Tibial nerve (tissue), 4 donors: Measurements from ENCODE around the gene RGS6.

ENCODE experiments used
- EP300 ChIP-seq, 2 donors: sonication (generic); formaldehyde crosslinking; IDR thresholded peaks; one replicate each; pipeline ENCODE4 v1.6.1; 2017; ENCODE audit warnings: antibody characterized with exemption in 2 of 2, mild to moderate bottlenecking in 1 of 2
- POLR2A ChIP-seq, 2 donors: fragments of 450-650 bp; IDR thresholded peaks; one replicate each; pipeline ENCODE4 v1.6.1; 2017; ENCODE audit warnings: antibody characterized with exemption in 2 of 2, mild to moderate bottlenecking in 2 of 2, moderate library complexity in 2 of 2
- TF ChIP-seq, protein P1 (sequence below), 5 experiments: fragments of 200-600 bp in 3 of 5; fragments of 450-650 bp in 2 of 5; sonication (generic) in 3 of 5; IDR thresholded peaks; one replicate each; pipeline ENCODE4 v1.5.1; 2016 to 2019; ENCODE audit warnings: antibody characterized with exemption in 5 of 5, mild to moderate bottlenecking in 3 of 5, moderate library complexity in 2 of 5

DNA sequence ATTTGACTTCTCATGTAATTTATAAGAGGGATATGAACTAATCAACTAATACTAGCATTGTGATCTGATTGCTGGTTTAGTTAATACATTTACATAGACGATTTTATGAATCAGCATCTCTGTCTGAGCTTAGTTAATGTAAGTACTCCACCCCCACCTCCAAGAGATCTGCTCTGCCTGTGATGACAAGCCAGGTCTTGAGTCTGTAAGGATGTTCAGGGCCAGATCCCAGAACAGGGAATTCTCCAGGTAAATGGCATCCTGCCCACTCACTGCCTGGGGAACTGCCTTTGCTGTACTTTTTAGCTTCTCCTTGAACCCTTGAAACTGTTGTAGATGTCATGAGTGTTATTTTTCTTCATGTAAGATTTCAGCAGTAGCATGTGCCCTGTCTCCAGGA, 289.8 kb downstream of the RGS6 start:
- TF ChIP-seq, protein P1, sequence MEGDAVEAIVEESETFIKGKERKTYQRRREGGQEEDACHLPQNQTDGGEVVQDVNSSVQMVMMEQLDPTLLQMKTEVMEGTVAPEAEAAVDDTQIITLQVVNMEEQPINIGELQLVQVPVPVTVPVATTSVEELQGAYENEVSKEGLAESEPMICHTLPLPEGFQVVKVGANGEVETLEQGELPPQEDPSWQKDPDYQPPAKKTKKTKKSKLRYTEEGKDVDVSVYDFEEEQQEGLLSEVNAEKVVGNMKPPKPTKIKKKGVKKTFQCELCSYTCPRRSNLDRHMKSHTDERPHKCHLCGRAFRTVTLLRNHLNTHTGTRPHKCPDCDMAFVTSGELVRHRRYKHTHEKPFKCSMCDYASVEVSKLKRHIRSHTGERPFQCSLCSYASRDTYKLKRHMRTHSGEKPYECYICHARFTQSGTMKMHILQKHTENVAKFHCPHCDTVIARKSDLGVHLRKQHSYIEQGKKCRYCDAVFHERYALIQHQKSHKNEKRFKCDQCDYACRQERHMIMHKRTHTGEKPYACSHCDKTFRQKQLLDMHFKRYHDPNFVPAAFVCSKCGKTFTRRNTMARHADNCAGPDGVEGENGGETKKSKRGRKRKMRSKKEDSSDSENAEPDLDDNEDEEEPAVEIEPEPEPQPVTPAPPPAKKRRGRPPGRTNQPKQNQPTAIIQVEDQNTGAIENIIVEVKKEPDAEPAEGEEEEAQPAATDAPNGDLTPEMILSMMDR (IDR thresholded peaks at IDR 0.05), result no peak
- TF ChIP-seq EP300 (IDR thresholded peaks at IDR 0.05) (no peak), POLR2A (IDR thresholded peaks at IDR 0.05) (no peak)
